GM21619 (cell line): ENCODE measurements around the gene EIF3M.

ENCODE experiments used
- ATAC-seq: cut with Tn5 transposase; IDR thresholded peaks from one replicate; pipeline ENCODE4 v1.9.1; 2021; ENCODE audit not compliant: unreplicated experiment

The EIF3M gene

DNA sequence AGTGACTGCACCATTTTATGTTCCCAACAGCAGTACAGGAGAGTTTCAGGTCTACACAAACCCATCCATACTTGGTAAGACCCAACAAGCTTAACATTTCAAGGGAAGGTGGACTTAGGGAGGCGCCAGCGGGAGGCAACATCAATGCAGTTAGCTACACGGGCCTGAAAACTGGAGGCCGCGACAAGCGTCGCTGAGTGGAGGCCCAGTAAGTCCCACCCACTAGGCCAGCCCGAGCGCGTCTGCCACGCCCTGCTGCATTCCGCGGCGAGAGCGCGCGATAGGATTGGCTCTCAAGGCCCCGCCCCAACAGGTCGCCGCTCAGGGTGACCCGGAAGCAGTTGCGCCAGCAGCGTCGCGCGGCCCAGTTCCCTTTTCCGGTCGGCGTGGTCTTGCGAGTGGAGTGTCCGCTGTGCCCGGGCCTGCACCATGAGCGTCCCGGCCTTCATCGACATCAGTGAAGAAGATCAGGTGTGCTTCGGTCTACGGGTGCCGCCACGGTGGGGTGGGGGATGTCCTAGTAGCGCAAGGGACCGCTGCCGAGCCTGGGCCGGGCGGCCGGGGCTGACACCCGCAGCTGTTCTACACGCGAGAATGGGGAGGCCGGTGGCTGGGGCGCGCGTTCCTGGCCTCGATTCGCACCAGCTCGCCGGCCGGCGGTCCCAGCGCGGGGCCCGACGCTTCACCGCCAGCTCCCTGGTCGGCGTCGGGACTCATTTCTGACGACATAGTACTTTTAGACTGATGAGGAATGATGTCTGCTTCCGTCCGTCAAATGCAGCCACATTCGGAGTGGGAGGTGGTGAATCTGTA lies at the start of gene EIF3M:
Gene EIF3M, plus strand, starts transcription at position 373 of the 813 bp plus-strand sequence. Its CDS starts 57 bp downstream, at position 430.
- ATAC-seq: peak; percentile 97

DNA sequence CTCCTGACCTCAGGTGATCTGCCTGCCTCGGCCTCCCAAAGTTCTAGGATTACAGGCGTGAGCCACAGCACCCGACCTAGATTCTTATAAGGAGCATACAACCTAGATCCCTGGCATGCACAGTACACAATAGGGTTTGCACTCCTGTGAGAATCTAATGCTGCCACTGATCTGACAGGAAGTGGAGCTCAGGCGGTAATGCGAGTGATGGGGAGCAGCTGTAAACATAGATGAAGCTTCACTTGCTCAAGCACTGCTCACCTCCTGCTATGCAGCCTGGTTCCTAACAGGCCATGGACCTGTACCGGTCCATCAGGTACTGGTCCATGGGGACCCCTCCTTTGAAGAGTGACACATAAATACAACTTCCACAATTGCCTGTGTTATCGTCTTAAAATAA lies 44.8 kb upstream of the EIF3M start:
- no peak for ATAC-seq

DNA sequence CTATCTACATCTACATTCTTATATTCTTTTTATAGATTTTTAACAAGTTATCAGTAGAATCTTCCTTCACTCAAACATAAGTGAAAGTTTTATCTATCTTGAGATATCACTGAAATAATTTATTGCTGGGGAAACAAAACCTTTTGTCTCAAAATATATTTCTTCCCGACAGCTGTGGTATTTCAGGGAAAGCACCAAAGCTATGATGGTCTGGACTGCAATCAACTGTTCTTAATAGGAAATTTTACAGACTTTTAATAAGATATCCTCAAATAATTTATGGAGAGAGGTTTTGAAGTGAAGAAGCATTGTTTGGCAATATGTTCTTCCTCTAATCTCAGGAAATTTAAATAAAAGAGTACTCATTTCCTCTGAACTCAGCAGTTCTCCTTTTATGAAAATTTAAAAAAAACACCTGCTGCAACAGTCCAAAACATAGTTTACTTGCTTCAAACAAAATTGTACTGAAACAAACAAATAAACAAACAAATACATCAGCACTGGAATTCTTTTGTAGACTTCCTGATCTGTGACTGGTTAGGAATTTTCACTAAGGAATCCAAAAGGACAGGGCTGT lies 33.9 kb upstream of the EIF3M start:
- no peak for ATAC-seq

DNA sequence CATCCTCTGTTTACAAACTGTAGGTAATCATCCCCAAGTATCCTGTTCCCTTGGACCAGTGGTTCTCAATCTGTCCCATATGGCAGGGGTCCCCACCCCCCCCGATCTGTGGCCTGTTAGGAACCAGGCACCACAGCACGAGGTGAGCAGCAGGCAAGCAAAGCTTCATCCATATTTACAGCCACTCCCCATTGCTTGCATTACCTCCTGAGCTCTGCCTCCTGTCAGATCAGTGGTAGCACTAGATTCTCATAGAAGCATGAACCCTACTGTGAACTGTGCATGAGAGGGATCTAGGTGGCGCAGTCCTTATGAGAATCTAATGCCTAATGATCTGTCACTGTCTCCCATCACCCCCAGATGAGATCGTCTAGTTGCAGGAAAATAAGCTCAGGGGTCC lies 33.4 kb upstream of the EIF3M start:
- ATAC-seq: no peak

DNA sequence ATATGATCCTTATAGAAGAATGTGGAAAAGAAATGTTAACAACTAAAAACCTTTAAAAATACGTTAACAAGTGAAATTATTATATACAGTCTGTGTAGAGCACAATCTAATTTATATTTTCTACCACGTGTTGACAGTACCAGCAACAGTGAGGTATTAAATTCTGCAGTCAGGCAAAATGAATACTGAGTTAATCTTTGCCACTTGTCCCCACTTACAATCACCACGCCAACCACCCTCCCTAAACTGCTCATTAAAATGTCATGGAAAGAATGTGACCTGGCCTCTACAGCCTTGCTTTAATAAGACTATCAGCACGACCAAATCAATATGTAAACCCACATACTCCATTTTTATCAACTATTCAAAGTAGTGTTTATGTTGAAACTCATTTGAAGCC lies 28.5 kb upstream of the EIF3M start:
- ATAC-seq: no peak

DNA sequence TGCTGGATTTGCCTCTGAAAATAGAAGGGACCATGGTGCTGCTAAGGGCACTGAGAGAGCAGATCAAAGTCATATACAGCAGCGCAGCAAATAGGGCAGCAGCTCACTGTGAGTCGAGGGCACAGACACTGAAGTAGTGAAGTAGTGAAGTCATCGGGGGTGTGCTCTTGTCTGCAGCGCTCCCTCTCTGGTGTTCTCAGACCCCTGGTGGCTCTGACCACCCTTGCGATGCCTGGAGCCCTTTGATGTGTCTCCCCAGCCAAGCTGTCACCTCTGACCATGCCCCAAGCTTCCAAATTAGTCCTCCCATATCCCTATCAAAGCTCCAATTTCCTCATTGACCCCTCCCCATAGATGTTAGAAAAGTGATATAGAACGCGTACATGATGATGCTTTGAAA lies 27.7 kb upstream of the EIF3M start:
- no peak for ATAC-seq

DNA sequence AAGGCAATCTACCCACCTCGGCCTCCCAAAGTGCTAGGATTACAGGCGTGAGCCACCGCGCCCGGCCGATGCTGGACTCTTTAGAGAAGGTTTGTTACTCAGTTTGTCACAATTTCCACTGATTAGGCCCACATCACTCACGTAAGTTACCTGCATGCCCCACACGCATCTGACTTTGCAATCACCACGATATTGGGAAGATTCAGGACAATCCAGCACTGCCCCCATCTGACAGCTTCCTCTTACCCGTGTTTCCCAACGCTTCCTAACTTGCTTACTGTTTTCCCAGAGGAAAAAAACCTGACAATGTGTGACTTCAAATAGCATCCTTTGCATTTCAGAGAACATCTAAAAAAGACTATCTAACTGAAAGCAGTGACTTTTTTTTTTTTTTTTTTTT lies 21.8 kb upstream of the EIF3M start:
- no peak for ATAC-seq

DNA sequence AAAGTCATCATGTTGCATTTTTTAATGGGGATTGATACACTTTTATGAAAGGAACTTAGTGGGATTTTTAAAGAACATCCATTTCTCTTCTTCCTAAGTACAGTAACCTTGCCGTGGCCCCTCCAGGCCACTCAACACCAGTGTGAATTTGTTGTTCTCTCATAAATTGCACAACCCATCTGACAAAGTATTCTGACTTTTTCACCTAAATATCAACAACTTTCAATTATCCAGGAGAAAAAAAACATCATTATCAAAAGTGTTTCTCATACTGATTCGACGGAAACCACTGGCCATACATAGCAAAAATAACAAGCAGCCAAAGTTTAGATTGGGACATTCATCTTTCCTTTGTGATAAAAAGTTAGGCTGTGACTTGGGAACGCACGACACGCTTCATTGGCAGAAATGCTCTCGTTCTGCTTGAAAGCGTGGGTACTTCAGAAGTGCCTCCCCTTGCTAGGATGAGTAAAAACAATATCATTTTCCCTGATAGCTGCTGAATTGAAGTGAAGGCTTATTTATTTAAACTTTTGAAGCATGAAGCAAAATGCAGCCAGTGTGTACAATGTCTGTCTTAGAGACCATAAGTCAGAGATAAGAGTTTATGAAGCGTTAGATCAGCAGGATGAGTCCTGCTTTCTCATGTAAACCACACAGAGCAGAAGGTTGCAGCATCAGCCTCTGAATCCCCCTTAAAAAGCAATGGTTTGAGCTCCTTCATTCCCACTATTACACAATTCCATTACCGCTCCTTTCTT lies 20.6 kb upstream of the EIF3M start:
- no peak for ATAC-seq

DNA sequence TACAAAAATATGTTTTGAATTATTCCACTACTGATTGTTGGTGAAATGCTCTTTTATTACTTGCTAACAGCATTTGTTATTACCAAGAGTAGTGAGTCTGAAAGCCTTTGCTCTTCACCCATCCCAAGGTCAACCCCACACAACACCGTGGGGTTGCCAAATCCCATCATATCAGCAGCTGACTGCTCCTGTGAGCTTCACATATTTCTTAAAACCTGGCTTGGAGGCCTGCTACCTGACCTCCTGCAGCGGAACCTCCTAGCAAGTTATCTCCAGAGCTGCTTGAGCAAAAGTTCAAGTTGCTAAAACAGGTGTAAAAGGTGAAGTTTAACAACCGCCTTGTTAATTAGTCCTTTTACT lies 20.1 kb upstream of the EIF3M start:
- ATAC-seq: no peak

DNA sequence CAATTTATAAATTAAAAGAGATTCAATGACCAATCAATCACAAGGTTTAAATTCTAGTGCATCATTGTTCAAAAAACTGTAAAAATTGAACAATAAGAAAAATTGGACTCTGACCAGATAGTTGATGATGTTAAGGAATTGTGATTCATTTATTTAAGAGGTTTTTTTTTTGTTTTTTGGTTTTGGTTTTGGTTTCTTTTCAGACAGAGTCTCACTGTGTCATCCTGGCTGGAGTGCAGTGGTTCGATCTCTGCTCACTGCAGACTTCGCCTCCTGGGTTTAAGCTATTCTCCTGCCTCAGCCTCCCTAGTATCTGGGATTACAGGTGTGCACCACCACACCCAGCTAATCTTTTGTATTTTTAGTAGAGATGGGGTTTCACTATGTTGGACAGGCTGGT lies 17.1 kb upstream of the EIF3M start:
- no peak for ATAC-seq

DNA sequence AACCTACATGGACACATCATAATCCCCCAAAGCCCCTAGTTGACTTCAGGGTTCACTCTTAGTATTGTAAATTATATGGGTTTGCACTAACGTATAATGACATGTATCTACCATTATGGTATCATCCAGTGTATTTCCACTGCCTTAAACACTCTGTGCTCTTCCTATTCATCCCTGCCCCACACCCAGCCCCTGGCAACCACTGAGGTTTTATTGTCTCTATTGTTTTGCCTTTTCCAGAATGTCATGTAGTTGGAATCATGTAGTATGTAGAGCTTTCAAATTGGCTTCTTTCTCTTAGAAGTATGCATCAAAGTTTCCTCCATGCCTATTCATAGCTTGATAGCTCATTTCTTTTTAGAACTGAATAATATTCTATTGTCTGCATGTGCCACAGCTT lies 16.5 kb upstream of the EIF3M start:
- no peak for ATAC-seq

DNA sequence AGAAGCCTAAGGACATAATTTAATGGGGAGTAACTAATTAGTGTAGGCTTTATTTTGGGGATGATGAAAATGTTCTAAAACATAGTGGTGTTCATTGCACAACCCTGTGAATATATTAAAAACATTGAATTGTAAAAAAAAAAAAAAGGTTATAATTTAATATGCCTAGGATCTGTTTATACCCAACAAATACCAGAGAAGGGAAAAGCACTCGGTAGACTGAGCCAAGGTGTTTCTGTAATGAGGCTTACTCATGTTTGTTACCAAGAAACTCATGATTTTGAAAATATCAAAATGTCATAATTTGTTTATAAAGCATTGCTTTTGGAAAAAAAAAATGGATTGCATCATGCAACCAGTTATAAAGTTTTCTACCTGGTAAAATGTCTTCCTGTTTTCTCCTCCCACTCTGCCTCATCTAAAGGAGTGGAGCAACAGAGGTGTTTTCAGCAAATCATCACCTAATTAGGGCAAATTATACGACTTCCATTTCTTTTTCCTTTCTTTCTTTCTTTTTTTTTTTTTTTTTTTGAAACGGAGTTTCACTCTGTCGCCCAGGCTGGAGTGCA lies 14.2 kb upstream of the EIF3M start:
- no peak for ATAC-seq

DNA sequence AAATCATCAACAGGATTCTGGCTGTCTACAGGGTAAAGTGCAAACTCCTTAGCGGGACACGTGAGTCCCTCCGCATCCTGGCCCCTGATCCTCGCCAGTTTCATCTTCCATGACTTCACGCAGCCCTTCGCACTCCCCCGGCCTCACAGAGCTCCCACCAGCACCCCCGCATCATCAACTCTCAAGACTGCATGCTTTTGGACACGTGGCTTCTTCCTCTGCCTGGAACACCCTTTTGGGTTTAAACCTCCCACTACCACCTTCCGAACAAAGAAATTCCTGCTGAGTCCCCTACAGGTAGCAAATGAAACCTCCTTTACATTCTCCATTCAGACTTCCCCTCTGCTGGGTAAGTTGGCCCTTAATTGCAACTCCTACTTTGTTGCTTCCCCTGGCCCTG lies 12.6 kb upstream of the EIF3M start:
- no peak for ATAC-seq

DNA sequence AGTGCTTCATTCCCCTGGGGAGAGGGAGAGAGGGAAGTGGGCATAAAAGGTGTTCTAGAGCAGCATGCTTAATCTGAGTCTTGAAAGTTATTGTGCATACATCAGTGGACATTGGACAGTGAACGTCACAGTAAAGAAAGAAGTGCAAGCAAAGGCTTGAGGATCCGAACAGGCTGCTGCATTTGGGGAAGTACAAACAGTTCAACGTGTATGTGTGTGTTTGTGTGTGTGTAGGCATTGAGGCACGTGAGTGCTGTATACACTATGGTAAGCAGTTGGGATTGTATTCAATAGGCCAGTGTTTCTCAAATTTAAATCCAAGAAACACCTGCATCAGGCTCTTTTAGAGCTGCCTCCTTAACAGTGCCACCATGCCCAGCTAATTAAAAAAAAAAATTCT lies 10.4 kb upstream of the EIF3M start:
- ATAC-seq: no peak

DNA sequence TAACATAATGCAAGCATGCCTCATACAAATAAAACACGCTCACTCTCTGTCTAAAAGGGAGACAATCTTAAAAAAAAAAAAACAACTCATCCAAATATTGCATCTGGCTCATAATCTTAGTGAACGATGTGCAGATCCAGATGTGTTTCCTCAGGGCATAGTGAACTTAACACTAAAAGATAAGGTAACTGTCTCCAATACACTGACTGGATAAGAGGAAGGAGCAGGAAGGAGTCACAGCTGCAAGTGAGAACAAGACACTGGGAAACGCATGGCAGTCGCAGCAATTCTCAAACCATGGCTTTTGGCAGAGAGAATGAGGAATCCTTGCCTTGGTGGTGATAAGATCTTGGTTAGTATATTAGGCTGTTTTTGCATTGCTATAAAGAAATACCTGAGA lies 9.2 kb upstream of the EIF3M start:
- ATAC-seq: no peak

DNA sequence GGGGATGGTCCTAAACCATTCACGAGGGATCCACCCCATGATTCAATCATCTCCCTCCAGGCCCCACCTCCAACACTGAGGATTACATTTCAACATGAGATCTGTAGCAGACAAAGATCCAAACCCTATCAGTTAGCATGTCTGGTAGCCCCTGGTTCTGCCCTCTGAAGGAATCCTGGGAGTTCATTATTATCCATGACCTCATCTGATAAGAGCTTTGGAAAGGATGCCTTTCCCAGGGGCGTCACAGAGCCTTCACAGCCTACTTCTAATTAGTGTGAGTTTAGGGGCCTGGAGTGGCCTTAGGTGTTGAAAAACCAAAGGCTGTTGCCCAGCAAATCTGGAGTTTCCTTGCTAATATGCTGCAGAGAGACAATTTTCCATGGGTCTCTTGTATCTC lies 8.6 kb upstream of the EIF3M start:
- no peak for ATAC-seq

DNA sequence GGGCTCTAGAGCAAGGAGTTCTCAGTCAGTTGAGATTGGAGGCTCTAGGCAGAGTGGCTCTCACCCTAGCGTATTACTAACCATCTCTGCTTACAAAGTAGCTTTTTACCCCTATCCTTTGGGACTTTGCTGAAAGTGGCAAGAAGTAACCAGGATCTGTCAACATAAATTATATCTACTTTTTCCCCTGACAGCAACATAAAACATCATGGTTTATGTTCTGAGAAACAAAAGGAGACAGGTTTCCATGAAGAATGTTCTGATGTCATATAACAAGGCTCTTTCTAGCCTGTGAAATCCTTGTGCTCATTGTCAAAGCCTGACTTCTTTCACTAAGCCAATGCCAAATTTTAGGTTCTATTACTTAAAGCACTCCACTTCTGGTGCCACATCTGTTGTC lies 7.2 kb upstream of the EIF3M start:
- ATAC-seq: no peak

DNA sequence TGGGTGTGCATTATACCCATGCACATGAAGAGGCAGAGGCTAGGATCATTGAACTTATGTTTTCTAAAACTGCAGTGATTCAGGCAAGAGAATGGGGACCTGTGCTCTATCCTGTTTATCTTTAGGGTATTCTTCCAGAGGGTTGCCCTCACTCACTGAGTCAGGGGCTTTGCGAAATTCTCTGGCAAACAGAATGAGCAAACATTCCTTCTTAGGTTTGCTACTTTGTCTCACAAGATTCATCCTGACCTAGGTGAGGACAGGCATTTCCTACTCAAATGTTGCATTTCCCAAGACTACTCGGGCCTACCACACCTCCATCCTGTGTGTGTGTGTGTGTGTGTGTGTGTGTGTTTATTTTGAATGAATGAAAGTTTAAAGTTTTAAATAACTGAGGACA lies 2.7 kb upstream of the EIF3M start:
- no peak for ATAC-seq

DNA sequence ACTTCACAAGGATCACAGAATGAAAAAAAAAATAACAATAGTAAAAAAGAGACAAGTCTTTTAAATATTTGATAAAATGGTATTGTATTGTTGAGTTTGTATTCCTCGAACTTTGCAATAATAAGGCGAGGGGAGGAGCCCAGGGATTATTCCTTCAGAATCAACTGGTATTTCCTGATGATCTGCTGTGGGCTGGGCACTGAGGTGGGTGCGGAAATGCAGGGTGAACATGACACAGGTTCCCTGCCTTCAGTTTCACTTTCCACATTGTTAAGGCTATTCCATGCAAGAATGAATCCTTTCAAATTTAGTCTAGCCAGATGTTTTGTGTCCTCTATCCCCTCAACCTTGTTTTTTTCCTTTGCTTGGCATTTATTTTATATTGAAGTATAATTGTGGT lies 2.1 kb upstream of the EIF3M start:
- ATAC-seq: no peak

DNA sequence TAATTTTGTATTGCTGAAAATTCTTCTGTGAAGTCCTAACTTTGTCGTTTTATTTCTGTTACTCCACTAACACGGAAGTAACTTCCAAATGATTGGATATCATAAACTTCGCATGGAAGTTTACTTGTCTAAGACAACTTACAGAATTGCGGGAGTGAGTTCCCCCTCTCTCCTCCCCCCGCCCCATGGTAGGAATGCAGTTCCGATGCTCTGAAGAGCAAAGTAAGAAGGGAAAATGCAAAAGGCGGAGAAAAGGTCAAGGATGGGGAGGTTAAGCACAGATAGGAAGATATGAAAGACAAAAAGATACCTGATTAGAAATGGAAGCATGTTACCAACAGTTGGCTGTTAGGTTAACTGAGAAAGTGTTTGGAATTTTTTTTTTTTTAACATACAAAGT lies 1.3 kb downstream of the EIF3M start:
- ATAC-seq: no peak

DNA sequence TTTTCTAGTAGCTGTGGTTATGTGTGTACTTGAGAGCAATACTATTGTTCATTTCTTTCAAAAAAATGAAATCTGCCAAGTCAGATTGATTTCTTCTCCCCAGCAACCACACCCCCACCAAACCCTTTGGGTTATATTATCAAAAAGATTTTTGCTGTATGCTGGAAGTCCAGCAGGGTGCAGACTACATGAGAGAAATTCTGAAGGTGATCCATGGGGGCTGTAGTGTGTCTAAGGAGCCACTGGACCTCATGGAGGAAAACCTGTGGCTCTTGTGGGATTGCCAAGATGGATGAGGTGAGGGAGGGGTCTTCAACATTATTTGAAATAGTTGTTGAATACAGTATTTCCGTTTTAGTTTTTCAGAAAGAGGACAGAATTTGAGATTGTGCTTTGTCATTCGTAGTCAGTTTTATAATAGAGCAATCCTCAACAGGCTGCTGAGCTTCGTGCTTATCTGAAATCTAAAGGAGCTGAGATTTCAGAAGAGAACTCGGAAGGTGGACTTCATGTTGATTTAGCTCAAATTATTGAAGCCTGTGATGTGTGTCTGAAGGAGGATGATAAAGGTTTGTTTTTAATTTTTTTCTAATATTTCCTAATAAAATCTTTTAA lies 3.1 kb downstream of the EIF3M start:
- no peak for ATAC-seq

DNA sequence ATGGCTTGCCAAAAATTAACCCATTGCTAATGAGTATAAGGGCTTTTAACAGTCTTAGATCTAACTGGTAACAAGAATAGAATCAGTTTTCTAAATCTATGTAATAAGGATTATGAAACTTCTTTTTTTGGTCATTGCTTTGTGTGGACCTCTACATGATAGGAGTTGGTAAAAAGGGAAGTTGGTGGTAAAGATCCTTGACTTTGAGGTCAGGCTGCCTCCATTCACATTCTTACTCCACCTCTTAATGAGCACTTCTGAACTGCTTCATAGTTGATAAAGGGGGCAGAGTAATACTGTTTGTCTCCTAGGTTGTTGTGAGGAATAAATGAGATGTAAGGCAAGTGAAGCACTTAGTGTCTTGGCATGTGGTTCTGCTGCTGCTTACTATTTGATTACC lies 10.6 kb downstream of the EIF3M start:
- no peak for ATAC-seq
